Heart right ventricle (tissue), 16 donors: ENCODE data around the gene GNL2. TPM values are rescaled to one million over a fixed set of nuclear protein-coding genes. Genes with fewer than 3 reads are reported as not detected.

ENCODE experiments used
- ATAC-seq, 8 donors: fragments of 200-7000 bp; cut with Tn5 transposase; one replicate each; pipeline ENCODE4 v1.9.1; 2020; ENCODE audit warnings: mild to moderate bottlenecking in 8 of 8, moderate library complexity in 8 of 8, moderate number of reproducible peaks in 1 of 8
- DNase-seq, 2 donors: peaks; one replicate each; pipeline ENCODE4 v3.0.0-alpha.2; 2020
- H3K27ac ChIP-seq, 10 donors: fragments of 200-600 bp; sonication (generic) in 2 of 10; one replicate each; pipeline versions ENCODE4 v1.5.0 to v1.8.0; 2020 to 2022; ENCODE audit warnings: mild to moderate bottlenecking in 3 of 10
- H3K27me3 ChIP-seq, 7 donors: fragments of 200-600 bp; one replicate each; pipeline ENCODE4 v1.8.0; 2021 to 2022; ENCODE audit warnings: mild to moderate bottlenecking in 2 of 7
- H3K36me3 ChIP-seq, 9 donors: fragments of 200-600 bp; sonication (generic) in 1 of 9; one replicate each; pipeline versions ENCODE4 v1.5.0 to v1.8.0; 2020 to 2022; ENCODE audit warnings: mild to moderate bottlenecking in 2 of 9
- H3K4me1 ChIP-seq, 9 donors: fragments of 200-600 bp; sonication (generic) in 1 of 9; one replicate each; pipeline versions ENCODE4 v1.5.0 to v1.8.0; 2020 to 2022; ENCODE audit warnings: mild to moderate bottlenecking in 4 of 9
- H3K4me3 ChIP-seq, 10 donors: fragments of 200-600 bp; sonication (generic) in 2 of 10; one replicate each; pipeline versions ENCODE4 v1.5.0 to v1.8.0; 2020 to 2022; ENCODE audit warnings: mild to moderate bottlenecking in 7 of 10, moderate library complexity in 2 of 10
- H3K9me3 ChIP-seq, 11 donors: fragments of 200-600 bp in 10 of 11; sonication (generic) in 2 of 11; one replicate each; pipeline versions ENCODE4 v1.5.0 to v1.8.0; 2013 to 2022; ENCODE audit warnings: mild to moderate bottlenecking in 2 of 11, control low read depth in 1 of 11, moderate library complexity in 1 of 11
- CTCF ChIP-seq, 9 donors: fragments of 200-600 bp; sonication (generic) in 2 of 9; IDR thresholded peaks; one replicate each; pipeline versions ENCODE4 v1.5.0 to v1.8.0; 2021 to 2022; ENCODE audit warnings: antibody characterized with exemption in 9 of 9, mild to moderate bottlenecking in 5 of 9, moderate library complexity in 1 of 9
- WGBS, 2 donors: extraction: QIAGEN DNeasy Blood & Tissue Kit; methylation state at CpG; one replicate each; pipeline ENCODE4 v1.1.7; 2013; ENCODE audit warnings: inconsistent platforms in 1 of 2; 5-methylcytosine and 5-hydroxymethylcytosine counted together
- intact Hi-C, 10 donors: fragments of 100-400 bp; cut with DNase I; formaldehyde crosslinking; loops; one replicate each; pipeline versions ENCODE4 v1.11.1 to v1.14.2; 2022
- polyA plus RNA-seq, 2 donors: library from polyadenylated mRNA; stranded (reverse); fragments of 200-250 nt; gene quantifications; one replicate each; pipeline ENCODE4 v1.2.3, GENCODE V29; 2013
- total RNA-seq, 10 donors: library from RNA; stranded (reverse); fragmentation: NEBNext Ultra II Directional in 3 of 10; extraction: Animal tissue kit (Norgen Biotek cat#: 25700) in 3 of 10; gene quantifications; one replicate each; pipeline versions ENCODE4 v1.2.1 to v1.2.4, GENCODE V29; 2021 to 2023
- donor health status: Arrhythmogenic right ventricular cardiomyopathy.
- donor health status: ischemic (EF 13 %, LVEDD 7.1; RV severe dilation, severe dysfunction).
- donor health status: healthy with polysubstance abuse.
- donor health status: DM: no; HTN: yes; CAD: no.
- donor health status: DM: no; HTN: no; CAD: no.
- donor health status: ischemic (EF 25% LVEDD 6.9; RV normal size, moderate dysfunction).
- donor health status: ischemic (EF 25% LVEDD 5.7; RV mildly dilated, moderate dysfunction).
- donor health status: healthy.
- donor health status: DM: yes; HTN: yes; CAD: no.
- donor health status: Ischemic cardiomyopathy.
- donor health status: ischemic (EF 35%, LVEDD 5.7; RV mildly dilated, moderate dysfunction).
- donor health status: nonischemic (EF 11% LVEDD 7.7; RV severe dilation, severe dysfunction).
- donor health status: DM: yes; HTN: yes; CAD: no.
- donor health status: PGD.
- donor health status: ischemic (EF 29% LVEDD 5.4; RV normal size, mild dysfunction).
- donor health status: nonischemic (EF 23%, LVEDD 6.1; RV moderate dilation, normal function).

The GNL2 gene
- total and polyA plus RNA-seq, 12 donors = 20.2 to 196 (median 23.1) TPM

DNA sequence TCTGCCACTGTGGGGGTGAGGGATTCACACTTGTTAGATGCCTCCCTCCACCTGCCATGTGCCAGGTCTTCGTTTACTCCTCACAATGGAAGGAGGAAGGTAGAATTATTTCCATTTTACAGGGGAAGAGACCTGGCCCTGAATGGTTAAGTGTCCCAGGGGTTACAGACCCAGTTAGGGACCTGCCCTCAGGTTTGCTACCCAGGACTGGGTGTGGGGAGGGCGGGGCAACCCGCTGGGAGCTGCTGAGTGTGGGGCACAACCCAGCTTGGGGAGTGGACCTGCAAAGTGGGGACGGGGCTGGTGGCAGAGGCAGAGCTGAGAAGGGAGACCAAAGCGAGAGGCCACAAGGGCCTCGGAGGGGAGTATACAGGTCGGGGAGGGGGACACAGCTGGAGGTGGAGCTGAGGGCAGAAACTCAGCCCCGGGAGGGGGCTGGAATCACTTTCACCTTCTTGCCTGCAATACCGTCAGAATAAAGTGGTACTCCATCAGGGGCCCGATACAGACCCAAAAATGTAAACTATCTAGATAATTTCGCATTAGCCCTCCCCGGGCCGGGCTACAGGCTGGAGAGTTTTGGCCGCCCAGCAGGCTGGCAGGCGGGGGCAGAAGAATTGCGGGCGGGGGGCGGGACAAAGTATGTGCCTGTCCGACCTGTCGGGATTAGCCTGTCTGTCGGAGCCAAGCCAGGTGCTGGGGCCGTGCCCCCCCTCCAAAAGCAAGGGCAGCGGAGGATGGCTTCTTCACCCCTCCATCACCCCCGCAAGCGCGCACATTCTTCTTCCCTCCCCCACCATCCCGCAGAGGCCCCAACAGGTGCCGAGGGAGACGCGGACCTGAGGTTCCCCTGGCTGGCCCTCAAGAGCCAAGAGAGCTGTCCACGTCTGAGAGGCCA lies 37.6 kb upstream of the GNL2 start:
- intact Hi-C loops = no loop called here
- H3K4me1 ChIP-seq = peaks cover 0 to 12% (median 5%) of the 10 kb centered on the region in 9 donors
- H3K9me3 ChIP-seq = no peaks in the 10 kb centered on the region
- peaks cover 12 to 100% (median 99%) of the 10 kb centered on the region in 7 donors for H3K27me3 ChIP-seq
- DNase-seq (no peak), ATAC-seq (no peak)
- TF ChIP-seq CTCF (IDR thresholded peaks at IDR 0.05) = no peak
- WGBS, 2 donors = 2% methylated on average over 31 of the region's 31 CpGs
- H3K27ac ChIP-seq = no peak overlapping the region
- no peaks in the 10 kb centered on the region for H3K36me3 ChIP-seq
- no peak overlapping the region for H3K4me3 ChIP-seq

DNA sequence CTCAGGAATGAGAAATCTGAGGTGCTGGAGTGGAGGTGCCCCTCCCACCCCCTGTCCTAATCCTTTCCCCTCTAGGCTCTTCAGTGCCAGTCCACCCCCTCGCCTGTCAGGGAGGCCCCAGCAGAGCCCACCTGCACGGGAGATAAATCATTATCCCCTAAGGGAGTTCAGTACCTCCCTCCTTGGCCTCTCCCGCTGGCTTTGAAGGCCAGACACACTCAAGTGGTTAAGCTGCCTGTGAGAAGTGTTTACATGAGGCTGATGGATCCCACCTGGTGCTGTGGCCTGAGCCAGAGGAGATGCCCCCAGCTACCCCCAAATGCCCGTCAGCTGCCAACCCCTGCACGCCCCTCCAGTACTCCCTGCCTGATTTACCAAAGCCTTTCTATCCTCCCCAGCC lies 35.3 kb upstream of the GNL2 start:
- TF ChIP-seq CTCF (IDR thresholded peaks at IDR 0.05) = no peak

DNA sequence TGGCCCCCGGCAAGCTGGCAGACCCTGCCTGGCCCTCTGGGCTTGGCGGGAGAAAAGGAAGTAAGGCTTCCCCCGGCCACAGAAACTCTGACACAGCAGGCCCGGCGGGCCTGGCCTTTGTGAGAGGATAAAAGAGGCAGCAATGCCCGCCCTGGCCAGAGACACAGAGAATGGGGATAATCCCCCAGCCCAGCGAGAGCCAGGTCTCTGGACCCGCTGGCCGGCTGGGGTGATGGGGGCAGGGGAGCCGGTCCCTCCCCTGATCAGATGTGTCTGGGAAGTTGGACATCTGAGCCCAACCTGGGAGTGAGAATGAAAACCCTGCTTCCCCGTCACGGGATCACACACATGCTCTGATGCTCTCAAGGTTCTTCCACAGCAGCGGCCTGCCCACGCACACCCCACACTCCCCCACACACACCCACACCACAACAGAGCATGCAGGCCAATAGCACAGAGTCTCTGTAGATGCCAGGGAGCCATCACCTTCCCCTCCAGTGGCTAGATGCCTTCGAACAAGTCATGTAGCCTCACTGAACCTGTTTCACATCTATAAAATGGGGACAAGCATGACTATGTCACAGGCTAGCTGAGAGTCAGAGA lies 34.8 kb upstream of the GNL2 start:
- H3K27ac ChIP-seq = no peak overlapping the region

More for the DNA sequence above, 35.3 kb upstream of the GNL2 start:
- ATAC-seq (no peak), DNase-seq (no peak)
- 28% methylated on average over 5 of the region's 5 CpGs for WGBS, 2 donors
- no peaks in the 10 kb centered on the region for H3K36me3 ChIP-seq
- H3K4me1 ChIP-seq = peaks cover 0 to 12% (median 5%) of the 10 kb centered on the region in 9 donors
- H3K27me3 ChIP-seq = peaks cover 12 to 99% (median 97%) of the 10 kb centered on the region in 7 donors
- no peaks in the 10 kb centered on the region for H3K9me3 ChIP-seq
- intact Hi-C loops = no loop called here
- no peak overlapping the region for H3K27ac ChIP-seq
- no peak overlapping the region for H3K4me3 ChIP-seq

More for the DNA sequence above, 34.8 kb upstream of the GNL2 start:
- Histone ChIP-seq H3K4me3 (no peak overlapping the region), H3K27me3 (peaks cover 12 to 99% (median 97%) of the 10 kb centered on the region in 7 donors), H3K9me3 (no peaks in the 10 kb centered on the region), H3K36me3 (no peaks in the 10 kb centered on the region), H3K4me1 (peaks cover 0 to 12% (median 5%) of the 10 kb centered on the region in 9 donors)
- TF ChIP-seq CTCF (IDR thresholded peaks at IDR 0.05) = no peak
- intact Hi-C loops = no loop called here
- ATAC-seq (no peak), DNase-seq (no peak)
- WGBS, 2 donors = 32 to 36% methylated on average over 15 of the region's 15 CpGs
